HG03439 (cell line): ENCODE measurements around the gene BCL6B.
A peak's percentile ranks its signal among the peaks of the same experiment; 100 is the strongest.
"Not testable (repeated sequence)": the region's sequence is repeated elsewhere in the genome, so short reads cannot be mapped to it uniquely, and the experiment has no call there.

Experiments
- ATAC-seq: cut with Tn5 transposase; IDR thresholded peaks from one replicate; pipeline ENCODE4 v1.9.1; 2021; ENCODE audit warnings: mild to moderate bottlenecking, moderate library complexity; ENCODE audit not compliant: unreplicated experiment

The BCL6B gene

DNA sequence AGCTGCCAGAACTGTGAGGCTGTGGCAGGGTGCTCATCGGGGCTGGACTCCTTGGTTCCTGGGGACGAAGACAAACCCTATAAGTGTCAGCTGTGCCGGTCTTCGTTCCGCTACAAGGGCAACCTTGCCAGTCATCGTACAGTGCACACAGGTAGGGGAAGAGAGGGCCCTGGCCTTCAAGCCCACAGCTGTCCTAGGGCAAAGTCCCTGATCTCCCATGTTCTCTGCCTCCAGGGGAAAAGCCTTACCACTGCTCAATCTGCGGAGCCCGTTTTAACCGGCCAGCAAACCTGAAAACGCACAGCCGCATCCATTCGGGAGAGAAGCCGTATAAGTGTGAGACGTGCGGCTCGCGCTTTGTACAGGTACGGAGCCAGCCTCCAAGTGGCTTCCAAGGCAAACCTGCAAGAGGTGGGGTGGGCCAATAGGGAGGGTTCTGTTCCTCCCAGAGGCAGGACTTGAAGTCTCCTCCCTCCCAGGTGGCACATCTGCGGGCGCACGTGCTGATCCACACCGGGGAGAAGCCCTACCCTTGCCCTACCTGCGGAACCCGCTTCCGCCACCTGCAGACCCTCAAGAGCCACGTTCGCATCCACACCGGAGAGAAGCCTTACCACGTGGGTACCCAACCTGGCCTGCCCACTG, 3.7 kb downstream of the BCL6B start:
- ATAC-seq = no peak

DNA sequence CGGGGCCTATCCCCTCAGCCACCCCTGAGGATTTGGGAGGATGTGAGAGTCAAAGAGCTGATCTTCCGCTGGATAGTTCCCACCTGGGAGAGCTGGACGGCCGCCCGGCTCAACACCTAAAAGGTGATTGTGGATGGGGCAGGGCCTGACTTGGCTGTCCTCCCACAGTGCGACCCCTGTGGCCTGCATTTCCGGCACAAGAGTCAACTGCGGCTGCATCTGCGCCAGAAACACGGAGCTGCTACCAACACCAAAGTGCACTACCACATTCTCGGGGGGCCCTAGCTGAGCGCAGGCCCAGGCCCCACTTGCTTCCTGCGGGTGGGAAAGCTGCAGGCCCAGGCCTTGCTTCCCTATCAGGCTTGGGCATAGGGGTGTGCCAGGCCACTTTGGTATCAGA, 4.5 kb downstream of the BCL6B start:
- no peak for ATAC-seq

DNA sequence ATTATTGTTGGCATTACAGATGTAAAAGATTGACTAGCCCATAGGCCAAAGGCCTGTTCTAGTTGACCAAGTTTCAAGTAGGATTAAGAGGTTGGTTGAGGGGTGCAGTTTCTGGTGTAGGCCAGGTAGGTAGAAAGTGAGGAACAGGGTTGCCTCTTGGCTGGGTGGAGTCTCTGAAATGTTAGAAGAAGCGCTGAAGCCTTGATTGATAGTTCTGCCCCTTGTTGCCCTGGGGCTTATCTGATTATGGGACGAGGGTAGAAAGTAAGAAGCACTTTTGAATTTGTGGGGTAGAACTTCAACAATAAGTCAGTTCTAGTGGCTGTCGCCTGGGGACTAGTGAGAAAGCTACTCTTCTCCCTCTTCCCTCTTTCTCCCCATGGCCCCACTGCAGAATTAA, 6.2 kb downstream of the BCL6B start:
- ATAC-seq = no peak

- ATAC-seq = no peak
These were observed 6.8 kb downstream of the BCL6B start for GRCh38 chr17:7029659-7030058.

DNA sequence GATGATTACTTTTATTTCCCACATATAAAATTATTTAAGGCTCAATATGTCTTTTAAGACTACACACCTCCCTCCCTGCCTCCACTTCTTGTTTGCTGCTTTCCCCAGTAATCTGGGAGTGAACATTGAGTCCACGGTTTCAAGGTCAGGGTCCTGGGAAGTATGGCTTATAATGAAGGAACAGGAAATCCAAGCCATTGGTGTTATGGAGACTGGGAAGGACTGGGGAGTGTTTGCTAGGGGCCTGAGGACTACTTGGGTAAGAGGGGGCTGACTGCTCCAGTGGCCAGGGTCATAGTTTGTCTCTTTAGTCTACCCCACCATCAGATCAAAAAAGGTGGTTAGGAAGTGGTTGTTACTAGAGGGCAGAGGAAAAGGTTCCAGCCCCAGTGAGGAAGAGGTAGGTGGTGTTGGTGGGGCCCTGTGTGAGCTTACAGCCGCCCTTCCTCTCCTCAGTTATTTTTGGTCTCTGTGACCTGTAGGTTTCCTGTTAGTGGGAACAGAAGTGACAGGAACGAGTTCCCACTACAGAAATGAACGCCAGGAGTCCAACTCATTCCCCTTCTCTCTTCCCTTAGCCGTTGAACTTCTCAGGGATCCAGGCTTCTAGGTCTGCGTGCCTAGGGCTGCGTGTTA, 12.2 kb downstream of the BCL6B start:
- peak; percentile 9 for ATAC-seq

GRCh38 chr17:7035591-7036368, 12.9 kb downstream of the BCL6B start, which contains the start of gene SLC16A13:
Gene SLC16A13 (plus strand): TSS chr17:7036015. CDS start chr17:7036383, 368 bp downstream.
- ATAC-seq = peak; percentile 87

DNA sequence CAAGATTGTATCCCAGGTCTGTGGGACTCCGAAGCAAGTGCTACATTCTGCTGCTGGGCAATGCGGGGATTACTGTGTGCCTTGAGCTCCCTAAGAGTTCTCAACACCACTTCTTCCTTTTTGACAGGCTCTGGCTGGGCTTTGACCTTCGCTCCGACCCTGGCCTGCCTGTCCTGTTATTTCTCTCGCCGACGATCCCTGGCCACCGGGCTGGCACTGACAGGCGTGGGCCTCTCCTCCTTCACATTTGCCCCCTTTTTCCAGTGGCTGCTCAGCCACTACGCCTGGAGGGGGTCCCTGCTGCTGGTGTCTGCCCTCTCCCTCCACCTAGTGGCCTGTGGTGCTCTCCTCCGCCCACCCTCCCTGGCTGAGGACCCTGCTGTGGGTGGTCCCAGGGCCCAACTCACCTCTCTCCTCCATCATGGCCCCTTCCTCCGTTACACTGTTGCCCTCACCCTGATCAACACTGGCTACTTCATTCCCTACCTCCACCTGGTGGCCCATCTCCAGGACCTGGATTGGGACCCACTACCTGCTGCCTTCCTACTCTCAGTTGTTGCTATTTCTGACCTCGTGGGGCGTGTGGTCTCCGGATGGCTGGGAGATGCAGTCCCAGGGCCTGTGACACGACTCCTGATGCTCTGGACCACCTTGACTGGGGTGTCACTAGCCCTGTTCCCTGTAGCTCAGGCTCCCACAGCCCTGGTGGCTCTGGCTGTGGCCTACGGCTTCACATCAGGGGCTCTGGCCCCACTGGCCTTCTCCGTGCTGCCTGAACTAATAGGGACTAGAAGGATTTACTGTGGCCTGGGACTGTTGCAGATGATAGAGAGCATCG, 15.4 kb downstream of the BCL6B start:
- ATAC-seq = no peak

- no peak for ATAC-seq
These were observed 17.0 kb downstream of the BCL6B start for GRCh38 chr17:7039832-7040231.

- ATAC-seq = no peak
These were observed 19.0 kb downstream of the BCL6B start for GRCh38 chr17:7041607-7042500.

GRCh38 chr17:7042501-7043181, 19.8 kb downstream of the BCL6B start:
- no peak for ATAC-seq

DNA sequence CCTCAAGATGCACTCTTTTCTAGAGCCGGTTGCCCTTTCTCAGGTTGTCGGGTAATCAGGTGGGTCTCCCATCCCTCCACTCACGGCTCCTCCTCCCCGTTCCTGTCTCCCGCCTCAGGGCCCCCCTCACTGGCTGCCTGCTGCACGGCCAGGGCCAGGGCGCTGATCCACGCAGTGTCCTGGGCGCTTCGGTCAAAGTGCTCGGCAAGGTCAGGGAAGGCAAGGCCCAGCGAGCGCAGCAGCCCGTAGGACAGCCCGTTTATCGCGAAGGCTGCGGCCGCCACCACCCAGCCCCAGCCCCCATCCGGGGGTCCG, 20.3 kb downstream of the BCL6B start:
- no peak for ATAC-seq

- ATAC-seq = no peak
These were observed 20.8 kb downstream of the BCL6B start, which contains the start of gene SLC16A11 for GRCh38 chr17:7043497-7044198. Gene SLC16A11 (minus strand): TSS chr17:7044092. CDS start chr17:7043513, 579 bp downstream.

DNA sequence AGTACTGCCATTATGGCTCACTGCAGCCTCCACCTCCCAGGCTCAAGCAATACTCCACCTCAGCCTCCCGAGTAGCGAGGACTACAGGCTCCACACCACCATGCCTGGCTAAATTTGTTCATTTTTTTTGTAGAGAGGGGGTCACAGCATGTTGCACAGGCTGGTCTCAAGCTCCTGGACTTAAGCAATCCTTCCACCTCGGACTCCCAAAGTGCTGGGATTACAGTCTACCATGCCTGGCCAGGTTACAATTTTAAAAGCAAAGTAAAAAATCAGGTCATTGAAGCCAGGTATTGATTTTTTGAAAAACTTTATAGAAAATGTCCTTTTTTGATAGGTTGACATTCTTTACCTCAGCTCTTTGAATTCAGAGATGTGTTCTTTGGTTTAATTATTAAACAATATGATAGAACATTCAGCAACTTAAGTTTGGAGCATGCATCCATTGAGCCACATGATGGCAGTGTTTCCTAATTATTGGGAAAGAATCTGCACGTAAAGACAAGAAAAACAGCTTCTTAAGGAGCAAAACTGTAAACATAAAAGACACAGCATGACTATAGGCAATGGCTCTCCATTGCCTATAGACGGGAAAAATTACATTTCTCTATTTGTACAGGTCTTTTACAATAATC, 22.8 kb downstream of the BCL6B start:
- no peak for ATAC-seq

- no peak for ATAC-seq
These were observed 23.4 kb downstream of the BCL6B start for GRCh38 chr17:7046127-7046724.

DNA sequence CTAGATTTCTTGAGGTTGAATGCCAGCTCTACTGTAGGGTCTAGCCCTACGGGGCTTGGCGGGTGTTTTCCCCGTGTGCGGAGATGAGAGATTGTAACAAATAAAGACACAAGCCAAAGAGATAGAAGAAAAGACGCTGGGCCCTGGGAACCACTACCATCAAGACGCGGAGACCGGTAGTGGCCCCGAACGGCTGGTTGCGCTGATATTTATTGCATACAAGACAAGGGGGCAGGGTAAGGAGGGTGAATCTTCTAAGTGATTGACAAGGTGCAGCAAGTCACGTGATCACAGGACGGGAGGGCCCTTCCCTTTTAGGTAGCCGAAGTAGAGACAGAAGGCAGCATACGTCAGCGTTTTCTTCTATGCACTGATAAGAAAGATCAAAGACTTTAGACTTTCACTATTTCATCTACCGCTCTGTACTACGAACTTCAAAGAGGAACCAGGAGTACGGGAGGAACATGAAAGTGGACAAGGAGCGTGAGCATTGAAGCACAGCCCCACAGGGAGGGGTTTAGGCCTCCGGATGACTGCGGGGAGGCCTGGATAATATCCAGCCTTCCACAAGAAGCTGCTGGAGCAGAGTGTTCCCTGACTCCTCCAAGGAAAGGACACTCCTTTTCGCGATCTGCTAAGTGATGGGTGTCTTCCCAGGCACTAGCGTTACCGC, 24.0 kb downstream of the BCL6B start:
- not testable (repeated sequence) for ATAC-seq

DNA sequence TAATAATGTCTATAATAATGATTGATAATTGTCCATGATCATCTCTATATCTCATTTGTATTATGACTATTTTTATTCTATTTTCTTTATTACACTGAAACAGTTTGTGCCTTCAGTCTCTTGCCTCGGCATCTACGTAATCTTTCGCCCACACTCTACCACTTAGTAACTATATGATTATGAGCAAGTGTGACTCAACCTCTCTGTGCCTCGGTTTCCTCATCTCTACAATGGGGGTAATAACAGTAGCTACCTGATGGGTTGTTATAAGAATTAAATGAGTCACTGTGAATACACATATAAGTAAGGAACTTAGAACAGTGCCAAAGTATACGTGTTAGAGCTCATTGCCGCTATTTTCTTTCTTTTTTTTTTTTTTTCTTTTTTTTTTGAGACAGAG, 24.7 kb downstream of the BCL6B start:
- ATAC-seq = no peak

DNA sequence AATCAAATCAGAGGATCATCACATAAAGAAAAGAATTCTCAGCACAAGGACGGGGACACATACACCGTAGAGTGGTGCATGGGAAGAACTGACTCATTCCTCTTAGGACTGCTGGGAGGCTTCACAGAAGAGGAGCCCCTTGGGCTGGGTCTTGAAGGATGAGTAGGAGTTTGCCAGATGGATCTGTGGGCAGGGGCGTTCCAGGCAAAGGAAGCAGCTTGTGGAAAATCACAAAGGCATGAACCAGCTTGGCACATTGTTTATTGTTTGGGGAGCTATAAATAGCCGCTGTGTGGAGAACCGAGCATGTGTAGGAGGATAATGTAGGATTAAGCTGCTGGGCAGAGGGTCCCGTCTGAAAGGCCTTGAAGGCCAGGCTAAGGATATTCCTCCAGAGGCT, 26.1 kb downstream of the BCL6B start:
- ATAC-seq = no peak

DNA sequence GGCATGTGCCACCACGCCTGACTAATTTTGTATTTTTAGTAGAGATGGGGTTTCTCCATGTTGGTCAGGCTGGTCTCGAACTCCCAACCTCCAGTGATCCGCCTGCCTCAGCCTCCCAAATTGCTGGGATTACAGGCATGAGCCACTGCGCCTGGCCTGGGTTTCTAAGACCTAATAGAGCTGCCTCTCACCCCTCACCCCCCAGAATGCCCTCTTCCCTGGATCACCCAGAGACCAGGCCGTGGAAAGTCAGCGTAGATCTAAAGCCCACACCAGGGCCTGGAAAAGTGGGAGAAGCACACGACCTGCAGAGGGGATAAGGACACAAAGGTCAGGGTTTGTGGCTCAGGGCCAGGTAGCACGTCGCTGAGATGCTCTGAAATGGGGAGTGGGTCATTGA, 27.7 kb downstream of the BCL6B start:
- not testable (repeated sequence) for ATAC-seq
